ENCODE data around the gene VIL1. TPM values are rescaled to one million over a fixed set of nuclear protein-coding genes. Genes with fewer than 3 reads are reported as not detected.
A peak's percentile ranks its signal among the peaks of the same experiment; 100 is the strongest.

The VIL1 gene
- total and polyA plus RNA-seq, 2 of the 13 experiments (the other 11 are each of a cell fraction or from before 2014, with no cell fraction given): 287 to 301 TPM

- TF ChIP-seq EEA1 (CRISPR knock-in tag; IDR thresholded peaks at IDR 0.05; ENCODE audit: borderline replicate concordance) (0 out of 2 replicates have a peak, but pooled peaks have one; percentile 68), ZFAT (CRISPR knock-in tag; conservative IDR thresholded peaks at IDR 0.05) (no peak), TEAD3 (CRISPR knock-in tag; optimal IDR thresholded peaks at IDR 0.05; ENCODE audit: borderline replicate concordance) (peak; percentile 89), HIVEP1 (CRISPR knock-in tag; IDR thresholded peaks at IDR 0.05) (peak; percentile 48), CREM (IDR thresholded peaks at IDR 0.05) (peak; percentile 64; the same call in 1 of the 2 replicates), CREM (CRISPR knock-in tag; IDR thresholded peaks at IDR 0.05) (no peak), ZNF768 (CRISPR knock-in tag; IDR thresholded peaks at IDR 0.05) (no peak), ZNF275 (CRISPR knock-in tag; IDR thresholded peaks at IDR 0.05; ENCODE audit: borderline replicate concordance) (peak; percentile 87; the same call in 1 of the 2 replicates), HOXA9 (CRISPR knock-in tag; IDR thresholded peaks at IDR 0.05; ENCODE audit: borderline replicate concordance) (0 out of 2 replicates have a peak, but pooled peaks have one; percentile 80), SP2 (CRISPR knock-in tag; IDR thresholded peaks at IDR 0.05) (no peak), ATAD3A (CRISPR knock-in tag; IDR thresholded peaks at IDR 0.05) (no peak), WIZ (CRISPR knock-in tag; IDR thresholded peaks at IDR 0.05) (0 out of 2 replicates have a peak, but pooled peaks have one; percentile 70), POGK (CRISPR knock-in tag; conservative IDR thresholded peaks at IDR 0.05) (peak; percentile 91; the same call in 1 of the 2 replicates), FOXP1 (IDR thresholded peaks at IDR 0.05) (no peak), FOXP1 (CRISPR knock-in tag; IDR thresholded peaks at IDR 0.05) (peak; percentile 54; the same call in 1 of the 2 replicates), YEATS2 (CRISPR knock-in tag; IDR thresholded peaks at IDR 0.05; ENCODE audit: borderline replicate concordance) (peak; percentile 39; the same call in 1 of the 2 replicates), ZSCAN9 (CRISPR knock-in tag; IDR thresholded peaks at IDR 0.05; ENCODE audit: borderline replicate concordance) (peak; percentile 66), SMAD9 (CRISPR knock-in tag; IDR thresholded peaks at IDR 0.05) (no peak), KDM5B (CRISPR knock-in tag; IDR thresholded peaks at IDR 0.05; ENCODE audit: borderline replicate concordance) (peak; percentile 95), REPIN1 (CRISPR knock-in tag; IDR thresholded peaks at IDR 0.05; ENCODE audit: borderline replicate concordance, low read depth) (peak; percentile 92), ZNF501 (CRISPR knock-in tag; IDR thresholded peaks at IDR 0.05) (peak; percentile 93), BORCS8-MEF2B (CRISPR knock-in tag; IDR thresholded peaks at IDR 0.05) (no peak; the same call in 1 of the 2 replicates), ZNF574 (CRISPR knock-in tag; IDR thresholded peaks at IDR 0.05) (peak; percentile 87), NR2F1 (CRISPR knock-in tag; IDR thresholded peaks at IDR 0.05) (peak; percentile 30 to 82; a peak in 3 of 4 replicates), GFI1 (CRISPR knock-in tag; IDR thresholded peaks at IDR 0.05; ENCODE audit: borderline replicate concordance) (peak; percentile 78; the same call in 1 of the 2 replicates)
Measured at GRCh38 chr2:218400930-218401881, 17.7 kb upstream of the VIL1 start (continued).

All from HepG2 (cell line).